OCI-LY1 (cell line): Measurements from ENCODE around the gene ZIC4.

Experiments
- H2AFZ ChIP-seq: fragments of 200-600 bp; sonication (generic), shearing (Covaris generic); 2 replicates; pipeline ENCODE4 v1.6.0; 2014; ENCODE audit warnings: antibody characterized with exemption, mild to moderate bottlenecking, low read length
- H3F3A ChIP-seq: fragments of 200-600 bp; sonication (generic), shearing (Covaris generic); 2 replicates; pipeline ENCODE4 v1.6.0; 2014; ENCODE audit warnings: mild to moderate bottlenecking, antibody characterized with exemption, low read length, moderate library complexity; ENCODE audit not compliant: insufficient read depth
- H3K27ac ChIP-seq: fragments of 200-600 bp; sonication (generic); 2 replicates; pipeline ENCODE4 v1.5.1; 2014; ENCODE audit warnings: low read length, mixed run types, mild to moderate bottlenecking, low read depth; ENCODE audit not compliant: poor library complexity, severe bottlenecking
- H3K27me3 ChIP-seq: fragments of 200-600 bp; sonication (generic); 2 replicates; pipeline ENCODE4 v1.6.0; 2014; ENCODE audit warnings: antibody characterized with exemption, mild to moderate bottlenecking, low read length, moderate library complexity; ENCODE audit not compliant: insufficient read depth
- H3K36me3 ChIP-seq: fragments of 200-600 bp; sonication (generic); 2 replicates; pipeline ENCODE4 v1.6.1; 2014; ENCODE audit warnings: mild to moderate bottlenecking, antibody characterized with exemption, low read length, moderate library complexity, mixed read lengths; ENCODE audit not compliant: insufficient read depth
- H3K4me1 ChIP-seq: fragments of 200-600 bp; sonication (generic); 2 replicates; pipeline ENCODE4 v1.5.1; 2014; ENCODE audit warnings: mild to moderate bottlenecking, low read length, moderate library complexity; ENCODE audit not compliant: insufficient read depth, severe bottlenecking
- H3K4me2 ChIP-seq: fragments of 200-600 bp; sonication (generic), shearing (Covaris generic); 2 replicates; pipeline ENCODE4 v1.6.1; 2014; ENCODE audit warnings: low read length
- H3K4me3 ChIP-seq: fragments of 200-600 bp; sonication (generic); 2 replicates; pipeline ENCODE4 v1.5.1; 2014; ENCODE audit warnings: low read length, low read depth, mild to moderate bottlenecking, mixed read lengths; ENCODE audit not compliant: poor library complexity, severe bottlenecking
- H3K79me2 ChIP-seq: fragments of 200-600 bp; shearing (Covaris generic); 2 replicates; pipeline ENCODE4 v1.6.1; 2016; ENCODE audit warnings: mixed run types, low read length, mixed read lengths; ENCODE audit not compliant: insufficient read depth
- H3K9ac ChIP-seq: fragments of 200-600 bp; sonication (generic), shearing (Covaris generic); 2 replicates; pipeline ENCODE4 v1.6.1; 2014; ENCODE audit warnings: mild to moderate bottlenecking, low read length, mixed read lengths
- H3K9me2 ChIP-seq: fragments of 200-600 bp; sonication (generic), shearing (Covaris generic); 2 replicates; pipeline ENCODE4 v1.6.1; 2014; ENCODE audit warnings: low read depth, mild to moderate bottlenecking, low read length, mixed read lengths
- H3K9me3 ChIP-seq: fragments of 200-600 bp; shearing (Covaris generic); 2 replicates; pipeline ENCODE4 v1.6.1; 2014; ENCODE audit warnings: low read length, mixed read lengths
- H4K20me1 ChIP-seq: fragments of 200-600 bp; sonication (generic), shearing (Covaris generic); 2 replicates; pipeline ENCODE4 v1.6.0; 2016; ENCODE audit warnings: mild to moderate bottlenecking, low read length; ENCODE audit not compliant: insufficient read depth
- EZH2 ChIP-seq: fragments of 200-600 bp; sonication (generic), shearing (Covaris generic); IDR thresholded peaks from 2 replicates; pipeline ENCODE4 v1.8.0; 2017; ENCODE audit warnings: borderline replicate concordance, mixed run types, mild to moderate bottlenecking, antibody characterized with exemption, low read length, moderate library complexity, mixed read lengths
- TF ChIP-seq, protein P1 (sequence below): fragments of 200-600 bp; sonication (generic), shearing (Covaris generic); IDR thresholded peaks from 2 replicates; pipeline ENCODE4 v1.5.1; 2017; ENCODE audit warnings: mild to moderate bottlenecking, antibody characterized with exemption, low read length, moderate library complexity, mixed read lengths

ZIC4 gene

DNA sequence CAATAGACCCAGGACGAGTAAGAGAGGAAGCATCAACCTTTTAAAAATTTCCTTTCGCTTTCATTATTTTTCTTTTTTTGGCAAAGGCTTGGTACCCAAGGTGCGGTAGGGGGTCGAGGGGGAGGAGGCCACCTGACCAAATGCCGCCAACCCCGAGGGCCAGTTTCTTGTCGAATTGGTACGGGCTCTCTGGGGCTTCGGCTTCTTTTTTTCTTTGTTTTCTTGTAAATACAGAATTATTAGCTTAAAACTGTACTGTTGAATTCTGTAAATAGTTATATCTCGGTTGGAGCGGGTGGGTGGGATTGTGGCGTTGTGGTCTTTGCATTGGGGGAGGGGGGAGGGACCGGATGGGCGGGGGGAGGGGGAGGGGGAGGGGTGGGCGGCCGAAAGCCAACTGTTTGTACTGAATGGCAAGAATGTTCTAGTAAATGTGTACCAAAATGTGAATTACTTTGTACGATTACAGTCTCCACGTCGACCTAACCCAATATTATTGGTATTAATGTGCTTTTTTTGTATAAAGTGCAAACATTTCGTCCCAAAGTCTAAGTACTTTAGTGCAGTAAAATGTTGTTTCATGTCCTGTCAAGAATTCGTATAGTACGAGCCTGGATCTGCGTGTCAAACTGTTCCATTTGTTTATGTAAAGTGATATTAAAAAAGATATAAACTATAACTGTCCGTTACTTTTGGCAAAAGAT, 7.5 kb upstream of the ZIC4 start:
- Histone ChIP-seq H3K27ac (no peak overlapping the region), H2AFZ (no peak overlapping the region), H3K27me3 (no peaks in the 10 kb centered on the region), H3K79me2 (no peaks in the 10 kb centered on the region), H3K36me3 (no peaks in the 10 kb centered on the region), H4K20me1 (no peaks in the 10 kb centered on the region), H3K9ac (no peak overlapping the region), H3K9me2 (no peaks in the 10 kb centered on the region), H3K4me2 (no peak overlapping the region), H3F3A (no peaks in the 10 kb centered on the region), H3K9me3 (no peaks in the 10 kb centered on the region), H3K4me3 (no peak overlapping the region), H3K4me1 (no peaks in the 10 kb centered on the region)
- TF ChIP-seq EZH2: no peak
- TF ChIP-seq, protein P1, sequence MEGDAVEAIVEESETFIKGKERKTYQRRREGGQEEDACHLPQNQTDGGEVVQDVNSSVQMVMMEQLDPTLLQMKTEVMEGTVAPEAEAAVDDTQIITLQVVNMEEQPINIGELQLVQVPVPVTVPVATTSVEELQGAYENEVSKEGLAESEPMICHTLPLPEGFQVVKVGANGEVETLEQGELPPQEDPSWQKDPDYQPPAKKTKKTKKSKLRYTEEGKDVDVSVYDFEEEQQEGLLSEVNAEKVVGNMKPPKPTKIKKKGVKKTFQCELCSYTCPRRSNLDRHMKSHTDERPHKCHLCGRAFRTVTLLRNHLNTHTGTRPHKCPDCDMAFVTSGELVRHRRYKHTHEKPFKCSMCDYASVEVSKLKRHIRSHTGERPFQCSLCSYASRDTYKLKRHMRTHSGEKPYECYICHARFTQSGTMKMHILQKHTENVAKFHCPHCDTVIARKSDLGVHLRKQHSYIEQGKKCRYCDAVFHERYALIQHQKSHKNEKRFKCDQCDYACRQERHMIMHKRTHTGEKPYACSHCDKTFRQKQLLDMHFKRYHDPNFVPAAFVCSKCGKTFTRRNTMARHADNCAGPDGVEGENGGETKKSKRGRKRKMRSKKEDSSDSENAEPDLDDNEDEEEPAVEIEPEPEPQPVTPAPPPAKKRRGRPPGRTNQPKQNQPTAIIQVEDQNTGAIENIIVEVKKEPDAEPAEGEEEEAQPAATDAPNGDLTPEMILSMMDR: no peak

DNA sequence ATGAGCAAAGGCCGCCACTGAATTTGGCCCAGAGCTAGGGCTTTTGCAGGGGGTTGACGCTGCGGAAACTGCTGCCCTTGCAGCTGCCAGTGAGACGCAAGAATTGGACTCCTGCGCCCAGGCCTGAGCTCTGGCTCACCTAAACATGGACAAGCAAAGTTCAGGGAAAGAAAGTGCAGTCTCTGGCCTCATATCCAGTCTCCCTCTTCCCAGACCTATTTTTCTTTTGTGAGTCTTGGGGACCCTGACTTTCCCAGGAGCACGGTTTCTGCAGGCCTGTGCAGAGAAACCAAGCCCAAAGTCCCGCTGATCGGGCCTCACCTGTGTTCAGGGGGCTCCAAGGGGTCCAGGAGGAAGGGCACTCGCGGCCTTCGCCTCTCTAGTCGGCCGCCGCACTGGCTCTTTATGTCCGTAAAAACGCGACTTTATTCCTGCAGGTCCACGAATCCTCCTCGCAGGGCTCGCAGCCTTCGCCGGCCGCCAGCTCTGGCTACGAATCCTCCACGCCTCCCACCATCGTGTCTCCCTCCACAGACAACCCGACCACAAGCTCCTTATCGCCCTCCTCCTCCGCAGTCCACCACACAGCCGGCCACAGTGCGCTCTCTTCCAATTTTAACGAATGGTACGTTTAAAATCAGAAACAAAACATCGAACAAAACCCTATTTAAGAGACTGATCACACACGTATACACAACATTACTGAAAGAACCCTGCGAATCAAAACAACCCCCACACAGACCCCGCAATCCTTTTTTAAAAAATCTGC, 6.8 kb upstream of the ZIC4 start:
- no peaks in the 10 kb centered on the region for H3K27me3 ChIP-seq
- H3K4me2 ChIP-seq: no peak overlapping the region
- H3K4me1 ChIP-seq: no peaks in the 10 kb centered on the region
- no peaks in the 10 kb centered on the region for H3K9me2 ChIP-seq
- no peaks in the 10 kb centered on the region for H3F3A ChIP-seq
- TF ChIP-seq EZH2: no peak
- TF ChIP-seq, protein P1: no peak
- H3K9me3 ChIP-seq: no peaks in the 10 kb centered on the region
- H3K27ac ChIP-seq: no peak overlapping the region
- no peak overlapping the region for H2AFZ ChIP-seq
- H3K79me2 ChIP-seq: no peaks in the 10 kb centered on the region
- H3K9ac ChIP-seq: no peak overlapping the region
- no peaks in the 10 kb centered on the region for H3K36me3 ChIP-seq
- H4K20me1 ChIP-seq: no peaks in the 10 kb centered on the region
- no peak overlapping the region for H3K4me3 ChIP-seq

DNA sequence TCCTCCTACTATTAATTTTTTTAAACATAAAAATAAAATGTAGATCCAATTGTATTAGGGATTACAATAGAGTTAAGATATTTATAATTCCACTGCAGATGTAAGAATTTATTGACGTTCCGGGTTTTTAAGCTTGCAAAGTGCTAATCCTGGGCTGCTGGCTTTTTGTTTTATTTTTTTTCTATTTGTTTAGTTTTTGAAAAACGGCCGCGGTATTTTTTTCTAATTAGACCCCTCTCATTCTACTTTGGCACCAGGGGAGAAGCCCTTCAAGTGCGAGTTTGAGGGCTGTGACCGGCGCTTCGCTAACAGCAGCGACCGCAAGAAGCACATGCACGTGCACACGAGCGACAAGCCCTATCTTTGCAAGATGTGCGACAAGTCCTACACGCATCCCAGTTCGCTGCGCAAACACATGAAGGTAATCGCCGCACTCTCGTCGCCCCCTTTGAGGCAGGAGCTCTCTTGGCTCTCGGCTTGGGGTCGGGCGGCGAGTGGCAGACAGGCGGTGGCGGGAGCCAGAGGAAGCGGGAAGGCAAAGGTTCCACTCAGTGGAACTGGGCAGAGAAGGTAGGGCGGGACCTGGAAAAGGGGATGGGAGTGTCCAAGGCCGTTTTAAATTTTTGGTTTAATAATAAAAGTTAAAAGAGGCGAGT, 6.0 kb upstream of the ZIC4 start:
- Histone ChIP-seq H3K27me3 (no peaks in the 10 kb centered on the region), H3K4me1 (no peaks in the 10 kb centered on the region), H3F3A (no peaks in the 10 kb centered on the region), H3K9me3 (no peaks in the 10 kb centered on the region), H3K4me2 (no peak overlapping the region), H2AFZ (no peak overlapping the region), H3K4me3 (no peak overlapping the region), H3K27ac (no peak overlapping the region), H4K20me1 (no peaks in the 10 kb centered on the region), H3K79me2 (no peaks in the 10 kb centered on the region), H3K9me2 (no peaks in the 10 kb centered on the region), H3K36me3 (no peaks in the 10 kb centered on the region), H3K9ac (no peak overlapping the region)
- TF ChIP-seq, protein P1: no peak
- no peak for TF ChIP-seq EZH2
